Measurements from ENCODE around the gene FOXK1.

The FOXK1 gene

GRCh38 chr7:4711634-4712033 lies 29.5 kb downstream of the FOXK1 start:
- TF ChIP-seq JUND (IDR thresholded peaks at IDR 0.05; ENCODE audit: low read depth) = no peak
- DNase-seq (ENCODE audit: low read depth in 1 of 2, low spot score in 1 of 2) = no peak
- in situ Hi-C loops (cut with HindIII; ENCODE audit: low pct_unique_long_range_greater_than_20kb, low sequenced_read_pairs) = no loop called here

- DNase-seq (ENCODE audit: low read depth in 1 of 2, low spot score in 1 of 2) = no peak
- no peak for TF ChIP-seq JUND (IDR thresholded peaks at IDR 0.05; ENCODE audit: low read depth)
- in situ Hi-C loops (cut with HindIII; ENCODE audit: low pct_unique_long_range_greater_than_20kb, low sequenced_read_pairs) = no loop called here
Observed at GRCh38 chr7:4712281-4713182, 30.4 kb downstream of the FOXK1 start.

- no peak for DNase-seq (ENCODE audit: low read depth in 1 of 2, low spot score in 1 of 2)
- in situ Hi-C loops (cut with HindIII; ENCODE audit: low pct_unique_long_range_greater_than_20kb, low sequenced_read_pairs) = no loop called here
- TF ChIP-seq JUND (IDR thresholded peaks at IDR 0.05; ENCODE audit: low read depth) = no peak
Observed at GRCh38 chr7:4713183-4713784, 31.2 kb downstream of the FOXK1 start.

GRCh38 chr7:4714161-4714700 lies 32.1 kb downstream of the FOXK1 start:
- no peak for TF ChIP-seq JUND (IDR thresholded peaks at IDR 0.05; ENCODE audit: low read depth)
- no peak for DNase-seq (ENCODE audit: low read depth in 1 of 2, low spot score in 1 of 2)
- in situ Hi-C loops (cut with HindIII; ENCODE audit: low pct_unique_long_range_greater_than_20kb, low sequenced_read_pairs) = no loop called here

- in situ Hi-C loops (cut with HindIII; ENCODE audit: low pct_unique_long_range_greater_than_20kb, low sequenced_read_pairs) = no loop called here
- TF ChIP-seq JUND (IDR thresholded peaks at IDR 0.05; ENCODE audit: low read depth) = no peak
- no peak for DNase-seq (ENCODE audit: low read depth in 1 of 2, low spot score in 1 of 2)
Observed at GRCh38 chr7:4714767-4715409, 32.8 kb downstream of the FOXK1 start.

- no peak for TF ChIP-seq JUND (IDR thresholded peaks at IDR 0.05; ENCODE audit: low read depth)
- no peak for DNase-seq (ENCODE audit: low read depth in 1 of 2, low spot score in 1 of 2)
- in situ Hi-C loops (cut with HindIII; ENCODE audit: low pct_unique_long_range_greater_than_20kb, low sequenced_read_pairs) = no loop called here
Observed at GRCh38 chr7:4715410-4715776, 33.3 kb downstream of the FOXK1 start.

GRCh38 chr7:4716946-4717795 lies 35.1 kb downstream of the FOXK1 start:
- no peak for TF ChIP-seq JUND (IDR thresholded peaks at IDR 0.05; ENCODE audit: low read depth)
- DNase-seq (ENCODE audit: low read depth in 1 of 2, low spot score in 1 of 2) = no peak
- in situ Hi-C loops (cut with HindIII; ENCODE audit: low pct_unique_long_range_greater_than_20kb, low sequenced_read_pairs) = no loop called here

- no peak for TF ChIP-seq JUND (IDR thresholded peaks at IDR 0.05; ENCODE audit: low read depth)
- no peak for DNase-seq (ENCODE audit: low read depth in 1 of 2, low spot score in 1 of 2)
- in situ Hi-C loops (cut with HindIII; ENCODE audit: low pct_unique_long_range_greater_than_20kb, low sequenced_read_pairs) = no loop called here
Observed at GRCh38 chr7:4718075-4718474, 36.0 kb downstream of the FOXK1 start.

- in situ Hi-C loops (cut with HindIII; ENCODE audit: low pct_unique_long_range_greater_than_20kb, low sequenced_read_pairs) = no loop called here
- DNase-seq (ENCODE audit: low read depth in 1 of 2, low spot score in 1 of 2) = no peak
- TF ChIP-seq JUND (IDR thresholded peaks at IDR 0.05; ENCODE audit: low read depth) = no peak
Observed at GRCh38 chr7:4720225-4720624, 38.1 kb downstream of the FOXK1 start.

- in situ Hi-C loops (cut with HindIII; ENCODE audit: low pct_unique_long_range_greater_than_20kb, low sequenced_read_pairs) = no loop called here
- TF ChIP-seq JUND (IDR thresholded peaks at IDR 0.05; ENCODE audit: low read depth) = no peak
- no peak for DNase-seq (ENCODE audit: low read depth in 1 of 2, low spot score in 1 of 2)
Observed at GRCh38 chr7:4722308-4722707, 40.2 kb downstream of the FOXK1 start.

- no peak for DNase-seq (ENCODE audit: low read depth in 1 of 2, low spot score in 1 of 2)
- no peak for TF ChIP-seq JUND (IDR thresholded peaks at IDR 0.05; ENCODE audit: low read depth)
Observed at GRCh38 chr7:4722960-4723630, 41.0 kb downstream of the FOXK1 start.

GRCh38 chr7:4724648-4725013 lies 42.5 kb downstream of the FOXK1 start:
- DNase-seq (ENCODE audit: low read depth in 1 of 2, low spot score in 1 of 2) = peak; percentile 37 to 49
- TF ChIP-seq JUND (IDR thresholded peaks at IDR 0.05; ENCODE audit: low read depth) = no peak
- in situ Hi-C loops (cut with HindIII; ENCODE audit: low pct_unique_long_range_greater_than_20kb, low sequenced_read_pairs) = no loop called here

More at GRCh38 chr7:4722960-4723630, 41.0 kb downstream of the FOXK1 start:
- in situ Hi-C loops (cut with HindIII; ENCODE audit: low pct_unique_long_range_greater_than_20kb, low sequenced_read_pairs) = no loop called here
